Measurements from ENCODE around the gene KRTAP22-2.

DNA sequence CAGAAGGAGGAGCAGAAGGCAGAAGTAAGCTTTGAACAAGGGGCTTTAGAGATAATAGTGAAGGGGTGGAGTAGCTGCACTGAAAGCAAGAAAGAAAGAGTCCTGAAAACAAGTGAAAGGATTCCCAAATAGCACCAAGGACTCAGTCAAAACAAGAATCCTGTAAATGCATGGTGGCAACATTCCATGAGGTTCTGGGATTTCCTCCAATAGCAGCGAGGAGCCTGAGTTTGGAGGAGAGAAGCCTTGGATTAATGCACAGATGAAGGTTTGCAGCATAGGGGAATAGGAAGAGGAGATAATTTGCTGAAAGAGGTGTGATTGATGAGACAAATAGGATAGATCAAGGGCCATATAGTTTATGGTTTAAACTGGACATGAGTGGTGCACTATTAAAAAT, 10.9 kb downstream of the KRTAP22-2 start:
- TF ChIP-seq, protein P1, sequence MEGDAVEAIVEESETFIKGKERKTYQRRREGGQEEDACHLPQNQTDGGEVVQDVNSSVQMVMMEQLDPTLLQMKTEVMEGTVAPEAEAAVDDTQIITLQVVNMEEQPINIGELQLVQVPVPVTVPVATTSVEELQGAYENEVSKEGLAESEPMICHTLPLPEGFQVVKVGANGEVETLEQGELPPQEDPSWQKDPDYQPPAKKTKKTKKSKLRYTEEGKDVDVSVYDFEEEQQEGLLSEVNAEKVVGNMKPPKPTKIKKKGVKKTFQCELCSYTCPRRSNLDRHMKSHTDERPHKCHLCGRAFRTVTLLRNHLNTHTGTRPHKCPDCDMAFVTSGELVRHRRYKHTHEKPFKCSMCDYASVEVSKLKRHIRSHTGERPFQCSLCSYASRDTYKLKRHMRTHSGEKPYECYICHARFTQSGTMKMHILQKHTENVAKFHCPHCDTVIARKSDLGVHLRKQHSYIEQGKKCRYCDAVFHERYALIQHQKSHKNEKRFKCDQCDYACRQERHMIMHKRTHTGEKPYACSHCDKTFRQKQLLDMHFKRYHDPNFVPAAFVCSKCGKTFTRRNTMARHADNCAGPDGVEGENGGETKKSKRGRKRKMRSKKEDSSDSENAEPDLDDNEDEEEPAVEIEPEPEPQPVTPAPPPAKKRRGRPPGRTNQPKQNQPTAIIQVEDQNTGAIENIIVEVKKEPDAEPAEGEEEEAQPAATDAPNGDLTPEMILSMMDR (conservative IDR thresholded peaks at IDR 0.05; ENCODE audit: low read depth, low read length): no peak
- no peak for TF ChIP-seq SMC3 (IDR thresholded peaks at IDR 0.05; ENCODE audit: low read depth, low read length)
- no peak for TF ChIP-seq POLR2A (IDR thresholded peaks at IDR 0.05; ENCODE audit: low read depth, low read length)
- no peak for TF ChIP-seq RAD21 (IDR thresholded peaks at IDR 0.05; ENCODE audit: low read length)
- TF ChIP-seq, protein P2, sequence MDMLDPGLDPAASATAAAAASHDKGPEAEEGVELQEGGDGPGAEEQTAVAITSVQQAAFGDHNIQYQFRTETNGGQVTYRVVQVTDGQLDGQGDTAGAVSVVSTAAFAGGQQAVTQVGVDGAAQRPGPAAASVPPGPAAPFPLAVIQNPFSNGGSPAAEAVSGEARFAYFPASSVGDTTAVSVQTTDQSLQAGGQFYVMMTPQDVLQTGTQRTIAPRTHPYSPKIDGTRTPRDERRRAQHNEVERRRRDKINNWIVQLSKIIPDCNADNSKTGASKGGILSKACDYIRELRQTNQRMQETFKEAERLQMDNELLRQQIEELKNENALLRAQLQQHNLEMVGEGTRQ (IDR thresholded peaks at IDR 0.05; ENCODE audit: low read depth, low read length): no peak
- no peak for TF ChIP-seq RCOR1 (IDR thresholded peaks at IDR 0.05; ENCODE audit: insufficient replicate concordance, low read length)
- TF ChIP-seq, protein P3, sequence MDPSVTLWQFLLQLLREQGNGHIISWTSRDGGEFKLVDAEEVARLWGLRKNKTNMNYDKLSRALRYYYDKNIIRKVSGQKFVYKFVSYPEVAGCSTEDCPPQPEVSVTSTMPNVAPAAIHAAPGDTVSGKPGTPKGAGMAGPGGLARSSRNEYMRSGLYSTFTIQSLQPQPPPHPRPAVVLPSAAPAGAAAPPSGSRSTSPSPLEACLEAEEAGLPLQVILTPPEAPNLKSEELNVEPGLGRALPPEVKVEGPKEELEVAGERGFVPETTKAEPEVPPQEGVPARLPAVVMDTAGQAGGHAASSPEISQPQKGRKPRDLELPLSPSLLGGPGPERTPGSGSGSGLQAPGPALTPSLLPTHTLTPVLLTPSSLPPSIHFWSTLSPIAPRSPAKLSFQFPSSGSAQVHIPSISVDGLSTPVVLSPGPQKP (IDR thresholded peaks at IDR 0.05; ENCODE audit: borderline replicate concordance, low read depth, low read length): no peak
- TF ChIP-seq MAZ (IDR thresholded peaks at IDR 0.05; ENCODE audit: borderline replicate concordance, low read depth, low read length): no peak
- no peak for TF ChIP-seq RFX5 (IDR thresholded peaks at IDR 0.05; ENCODE audit: low read depth, low read length)
- no peak for TF ChIP-seq MAFK (IDR thresholded peaks at IDR 0.05; ENCODE audit: low read depth, low read length)
